K562 (cell line): ENCODE measurements around the gene ZNF577. TPM values are rescaled to one million over a fixed set of nuclear protein-coding genes. Genes with fewer than 3 reads are reported as not detected.

Experiments used
- ATAC-seq: fragments of 200-7000 bp; cut with Tn5 transposase; 3 replicates; pipeline ENCODE4 v1.9.1; 2020; ENCODE audit warnings: moderate library complexity
- BruUV-seq: library from RNA; stranded (reverse); fragments of 400-500 nt; replicated peaks from 2 replicates; lab custom pipeline; 2021; lab: Mats Ljungman, UMichigan
- CTCF ChIA-PET: fragments of 300-600 bp; formaldehyde crosslinking; extraction: SDS; loops from one replicate; lab custom pipeline; 2021; ENCODE audit warnings: low intra/inter-chr PET ratio; lab: Yijun Ruan, JAX
- POLR2A ChIA-PET: fragments of 300-600, 350-650 bp; sonication (Branson Sonifier 250); formaldehyde crosslinking; extraction: SDS; loops from one replicate; lab custom pipeline; 2021; ENCODE audit warnings: antibody characterized with exemption, inconsistent platforms; lab: Yijun Ruan, JAX
- DNase-seq, 4 experiments: peaks; one replicate each; pipeline versions ENCODE4 v3.0.0 to v3.0.0-alpha.2; 2011 to 2018; ENCODE audit warnings: low spot score in 3 of 4, mixed read lengths in 3 of 4; ENCODE audit errors: extremely low read depth in 1 of 4
- FAIRE-seq: peaks from 2 replicates; lab custom pipeline; 2011; peaks lifted over from hg19 to GRCh38; lab: Jason Lieb, UNC
- H2AFZ ChIP-seq: 2 replicates; pipeline ENCODE4 v1.6.0; 2011; ENCODE audit warnings: low read depth, low read length, control low read depth, inconsistent platforms
- H3K27ac ChIP-seq: fragments of 200-600 bp; 3 replicates; pipeline ENCODE4 v1.8.0; 2011; ENCODE audit warnings: low read depth, mild to moderate bottlenecking, control low read depth, inconsistent platforms, low read length, moderate library complexity, mixed read lengths; ENCODE audit errors: extremely low read depth
- H3K27me3 ChIP-seq, 2 experiments: fragments of 300-600 bp in 1 of 2; 2 replicates in 1 of 2; 3 replicates in 1 of 2; pipeline versions ENCODE4 v1.6.0 to v1.8.0; 2011; ENCODE audit warnings: inconsistent platforms in 2 of 2, low read length in 2 of 2, mild to moderate bottlenecking in 1 of 2, mixed read lengths in 1 of 2, moderate library complexity in 1 of 2; ENCODE audit not compliant: control insufficient read depth in 2 of 2, insufficient read depth in 2 of 2
- H3K36me3 ChIP-seq: fragments of 300-600 bp; 3 replicates; pipeline ENCODE4 v1.8.0; 2011; ENCODE audit warnings: mild to moderate bottlenecking, low read length, inconsistent platforms; ENCODE audit not compliant: control insufficient read depth, insufficient read depth
- H3K4me1 ChIP-seq, 2 experiments: fragments of 200-600 bp in 1 of 2; replicated peaks in 1 of 2; 2 replicates in 1 of 2; 3 replicates in 1 of 2; pipeline versions ENCODE4 v1.5.1 to v1.8.0; 2011; ENCODE audit warnings: inconsistent platforms in 2 of 2, low read length in 2 of 2, mild to moderate bottlenecking in 1 of 2, mixed read lengths in 1 of 2, moderate library complexity in 1 of 2; ENCODE audit not compliant: control insufficient read depth in 2 of 2, insufficient read depth in 2 of 2
- H3K4me2 ChIP-seq: 2 replicates; pipeline ENCODE4 v1.6.1; 2011; ENCODE audit warnings: low read length, control low read depth, inconsistent platforms, mixed read lengths; ENCODE audit not compliant: insufficient read depth
- H3K4me3 ChIP-seq: fragments of 200-600 bp; sonication (generic), shearing (Covaris generic); 2 replicates; pipeline ENCODE4 v1.5.1; 2016; ENCODE audit warnings: control low read depth, inconsistent platforms
- H3K79me2 ChIP-seq: fragments of 200-600 bp; 3 replicates; pipeline ENCODE4 v1.8.0; 2011; ENCODE audit warnings: low read length, inconsistent platforms; ENCODE audit not compliant: control insufficient read depth, insufficient read depth
- H3K9ac ChIP-seq, 2 experiments: 2 replicates each; pipeline versions ENCODE4 v1.6.0 to v1.6.1; 2011; ENCODE audit warnings: low read depth in 2 of 2, low read length in 2 of 2, control low read depth in 1 of 2, inconsistent platforms in 1 of 2, mild to moderate bottlenecking in 1 of 2, mixed read lengths in 1 of 2; ENCODE audit not compliant: insufficient read depth in 1 of 2
- H3K9me1 ChIP-seq: one replicate; pipeline ENCODE4 v1.6.0; 2011; ENCODE audit warnings: inconsistent platforms, mild to moderate bottlenecking, low read length, moderate library complexity; ENCODE audit not compliant: control insufficient read depth, insufficient read depth
- H3K9me3 ChIP-seq: replicated peaks from 2 replicates; pipeline ENCODE4 v1.5.1; 2011; ENCODE audit warnings: low read depth, low read length, inconsistent platforms; ENCODE audit not compliant: control insufficient read depth, insufficient read depth
- H4K20me1 ChIP-seq: replicated peaks from 2 replicates; pipeline ENCODE4 v1.6.1; 2011; ENCODE audit warnings: low read length, inconsistent platforms, mixed read lengths; ENCODE audit not compliant: control insufficient read depth, insufficient read depth
- ATF6 ChIP-seq: sonication (generic); formaldehyde crosslinking; IDR thresholded peaks from 2 replicates; pipeline ENCODE4 v1.4.0; 2020; ENCODE audit warnings: mild to moderate bottlenecking, missing genetic modification reagents
- ZNF274 ChIP-seq: IDR thresholded peaks from 2 replicates; pipeline ENCODE4 v1.6.1; 2011; ENCODE audit warnings: low read depth, mild to moderate bottlenecking, low read length, moderate library complexity, borderline replicate concordance
- WGBS: fragments of 100-300 bp; shearing (Covaris generic); methylation state at CpG from one replicate; pipeline ENCODE4 v1.1.6; 2016; ENCODE audit warnings: low coverage, mixed read lengths; ENCODE audit not compliant: insufficient coverage; ENCODE audit errors: missing lambda C conversion rate; 5-methylcytosine and 5-hydroxymethylcytosine counted together
- in situ Hi-C: fragments of 300-500 bp; cut with MboI; formaldehyde crosslinking; loops from 4 replicates; pipeline ENCODE4 v1.15.0; 2018; ENCODE audit warnings: inconsistent platforms, mixed read lengths
- intact Hi-C: fragments of 100-400 bp; cut with micrococcal nuclease; formaldehyde crosslinking; loops from 2 replicates; pipeline ENCODE4 v1.14.2; 2022
- polyA plus RNA-seq, 8 experiments: library from polyadenylated mRNA; depleted of rRNA in 4 of 8; stranded (reverse) in 5 of 8; unstranded in 3 of 8; fragments of >200 nt; fragmentation: Nextera tagmentation in 2 of 8; fragmentation: Illumina TruSeq in 1 of 8; extraction: Ambion mirVana in 2 of 8; extraction: Trizol in 1 of 8; gene quantifications; 2 replicates each; pipeline versions ENCODE4 v1.2.1 to v1.2.3, GENCODE V29; 2011 to 2014; ENCODE audit warnings: inconsistent platforms in 1 of 8, missing spikeins in 1 of 8
- total RNA-seq, 7 experiments: library from RNA; depleted of rRNA in 6 of 7; stranded (reverse); fragments of >200 nt in 6 of 7; fragmentation: Illumina TruSeq in 2 of 7; extraction: Trizol in 2 of 7; gene quantifications; 2 replicates each; pipeline versions ENCODE4 v1.2.1 to v1.2.3, GENCODE V29; 2011 to 2021; ENCODE audit warnings: low replicate concordance in 1 of 7

The ZNF577 gene
- total and polyA plus RNA-seq, 9 of the 15 experiments (the other 6 are each of a cell fraction or from before 2014, with no cell fraction given): 1.3 to 12.7 (median 7.0) TPM

DNA sequence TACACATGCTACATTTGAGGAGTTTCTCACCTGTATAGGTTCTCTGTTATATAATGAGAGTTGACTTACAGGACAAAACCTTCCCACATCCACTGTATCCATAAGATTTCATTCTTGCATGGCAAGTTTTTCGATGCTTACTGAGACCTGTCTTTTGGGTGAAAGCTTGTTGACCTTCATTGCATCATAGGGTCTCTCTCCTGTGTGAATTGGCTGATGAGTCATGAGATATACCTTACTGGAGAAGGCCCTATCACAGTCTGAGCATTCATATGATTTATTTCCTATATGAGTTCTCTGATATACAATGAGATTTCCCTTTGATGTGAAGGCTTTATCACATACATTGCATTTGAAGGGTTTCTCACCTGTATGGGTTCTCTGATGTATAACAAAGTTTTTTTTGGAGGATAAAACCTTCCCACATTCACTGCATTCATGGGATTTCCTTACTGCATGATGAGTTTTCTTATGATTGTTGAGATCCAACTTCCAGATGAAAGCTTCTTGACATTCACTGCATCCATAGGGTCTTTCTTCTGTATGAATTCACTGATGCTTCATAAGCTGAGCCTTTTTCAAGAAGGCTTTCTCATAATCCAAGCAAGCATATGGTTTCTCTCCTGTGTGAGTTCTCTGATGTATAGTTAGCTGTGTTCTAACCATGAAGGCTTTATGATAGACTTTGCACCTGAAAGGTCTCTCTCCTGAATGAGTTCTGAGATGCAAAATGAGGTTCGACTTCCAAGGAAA lies 25.7 kb downstream of the ZNF577 start:
- Histone ChIP-seq H3K27ac (no peak overlapping the region), H3K9me1 (no peaks in the 10 kb centered on the region), H3K9me3 (peaks cover 20% of the 10 kb centered on the region), H3K4me2 (no peak overlapping the region), H3K36me3 (no peaks in the 10 kb centered on the region), H3K27me3 (no peaks in the 10 kb centered on the region), H3K4me1 (no peaks in the 10 kb centered on the region), H3K9ac (no peak overlapping the region), H3K4me3 (no peak overlapping the region), H3K79me2 (no peaks in the 10 kb centered on the region), H2AFZ (no peak overlapping the region), H4K20me1 (no peaks in the 10 kb centered on the region)
- no peak for TF ChIP-seq ATF6 (CRISPR knock-in tag)
- peak; percentile 97 for TF ChIP-seq ZNF274
- intact Hi-C loops (no loop called here), in situ Hi-C loops (no loop called here)
- ChIA-PET POLR2A (no interaction called here), CTCF (no interaction called here)
- ATAC-seq: no peak
- no peak for FAIRE-seq
- no peak for DNase-seq
- WGBS: 41% methylated on average over 2 of the region's 2 CpGs
- no TSS peak for BruUV-seq
